Activated naive CD8-positive, alpha-beta T cell treated with anti-CD3 and anti-CD28 coated beads, Interleukin-2, amount 50 U/mL, for 16 hours (primary cell): Measurements from ENCODE around the gene SLC6A12.
"Not testable (repeated sequence)": the region's sequence is repeated elsewhere in the genome, so short reads cannot be mapped to it uniquely, and the experiment has no call there.

Source experiments
- DNase-seq: peaks from one replicate; pipeline ENCODE4 v3.0.0-alpha.2; 2020; ENCODE audit warnings: low read depth, low spot score

The SLC6A12 gene

GRCh38 chr12:217029-217428 lies 3.1 kb upstream of the SLC6A12 start:
- DNase-seq = not testable (repeated sequence)

GRCh38 chr12:215116-215515 lies 1.2 kb upstream of the SLC6A12 start:
- no peak for DNase-seq

GRCh38 chr12:213527-213932 lies 427 bp downstream of the SLC6A12 start:
- no peak for DNase-seq

GRCh38 chr12:212715-213526 lies 1.0 kb downstream of the SLC6A12 start:
- no peak for DNase-seq

- DNase-seq = no peak
Measured at GRCh38 chr12:212415-212714, 1.6 kb downstream of the SLC6A12 start.

GRCh38 chr12:211639-212414 lies 2.1 kb downstream of the SLC6A12 start:
- no peak for DNase-seq

- no peak for DNase-seq
Measured at GRCh38 chr12:211142-211465, 2.9 kb downstream of the SLC6A12 start.

GRCh38 chr12:210277-211141 lies 3.4 kb downstream of the SLC6A12 start:
- DNase-seq = no peak

GRCh38 chr12:209851-210250 lies 4.1 kb downstream of the SLC6A12 start:
- DNase-seq = no peak

- no peak for DNase-seq
Measured at GRCh38 chr12:209246-209645, 4.7 kb downstream of the SLC6A12 start.

- DNase-seq = no peak
Measured at GRCh38 chr12:208813-209212, 5.1 kb downstream of the SLC6A12 start.

- no peak for DNase-seq
Measured at GRCh38 chr12:207804-208203, 6.2 kb downstream of the SLC6A12 start.

- no peak for DNase-seq
Measured at GRCh38 chr12:206746-207440, 7.1 kb downstream of the SLC6A12 start.

- no peak for DNase-seq
Measured at GRCh38 chr12:205026-205425, 8.9 kb downstream of the SLC6A12 start.

GRCh38 chr12:204261-204678 lies 9.7 kb downstream of the SLC6A12 start:
- DNase-seq = no peak

GRCh38 chr12:203462-204260 lies 10.3 kb downstream of the SLC6A12 start:
- DNase-seq = no peak

- no peak for DNase-seq
Measured at GRCh38 chr12:203074-203461, 10.9 kb downstream of the SLC6A12 start.

GRCh38 chr12:202081-202731 lies 11.8 kb downstream of the SLC6A12 start:
- no peak for DNase-seq

GRCh38 chr12:201361-201760 lies 12.6 kb downstream of the SLC6A12 start:
- DNase-seq = no peak

GRCh38 chr12:198705-199104 lies 15.3 kb downstream of the SLC6A12 start:
- no peak for DNase-seq
